ENCODE results near the gene ARRB2. TPM values are rescaled to one million over a fixed set of nuclear protein-coding genes. Genes with fewer than 3 reads are reported as not detected.

ARRB2 gene
- total RNA-seq, 1 experiment from 2014 or later, result 75.3 TPM

- Histone ChIP-seq H4K8ac (replicated peaks; ENCODE audit: insufficient read length, low read depth, low read length) (no peak overlapping the region), H2BK120ac (ENCODE audit: low read depth, low read length, poor library complexity, severe bottlenecking) (no peak overlapping the region), H3K56ac (ENCODE audit: insufficient read length, low read depth, low read length) (no peak overlapping the region), H3K79me2 (ENCODE audit: insufficient read depth, low read length) (no peaks in the 10 kb centered on the region), H3K4ac (ENCODE audit: low read depth, low read length) (no peak overlapping the region), H4K5ac (ENCODE audit: insufficient read length, low read depth, low read length) (no peak overlapping the region), H3K27me3 (ENCODE audit: insufficient read depth, low read length) (no peaks in the 10 kb centered on the region), H3K23me2 (ENCODE audit: insufficient read length, low read depth, low read length, poor library complexity, severe bottlenecking) (no peaks in the 10 kb centered on the region), H3K14ac (ENCODE audit: insufficient read depth, low read length) (no peak overlapping the region), H2BK20ac (ENCODE audit: low read depth, low read length, poor library complexity, severe bottlenecking) (no peak overlapping the region), H2BK12ac (ENCODE audit: insufficient read length, low read depth, low read length) (no peak overlapping the region), H4K91ac (ENCODE audit: insufficient read length, low read depth, low read length) (no peak overlapping the region), H2BK5ac (ENCODE audit: insufficient read length, low read length) (no peak overlapping the region), H3K4me2 (ENCODE audit: insufficient read depth, insufficient read length, low read length) (no peak overlapping the region), H2AK5ac (ENCODE audit: insufficient read length, low read length) (no peak overlapping the region), H3K18ac (ENCODE audit: insufficient read length, low read depth, low read length) (no peak overlapping the region), H3K27ac (ENCODE audit: insufficient read length, low read depth, low read length) (no peak overlapping the region), H2AFZ (ENCODE audit: low read length) (no peak overlapping the region), H2BK15ac (ENCODE audit: low read depth, low read length) (no peak overlapping the region), H4K20me1 (ENCODE audit: control insufficient read depth, insufficient read depth, insufficient read length) (no peaks in the 10 kb centered on the region), H3K9me3 (ENCODE audit: control insufficient read depth, low read depth, low read length) (no peaks in the 10 kb centered on the region), H3K9ac (ENCODE audit: extremely low read depth, insufficient read length, low read length) (no peak overlapping the region), H3T11ph (ENCODE audit: low read length) (no peak overlapping the region), H3K23ac (ENCODE audit: insufficient read length, low read depth, low read length) (no peak overlapping the region), H3K79me1 (ENCODE audit: insufficient read depth, low read depth, low read length, poor library complexity, severe bottlenecking) (no peaks in the 10 kb centered on the region), H3K4me1 (ENCODE audit: insufficient read depth, low read length) (no peaks in the 10 kb centered on the region)
- no CpG with 5 or more reads among the region's 17 CpGs for WGBS (ENCODE audit: extremely low coverage, insufficient read length, low lambda C conversion rate)
- Mint-ChIP-seq H3K4me1 (no peaks in the 10 kb centered on the region), H3K4me3 (no peak overlapping the region), H3K27me3 (ENCODE audit: low read depth) (no peaks in the 10 kb centered on the region), H3K36me3 (ENCODE audit: insufficient read depth in 1 of 3, low read depth in 3 of 3) (peaks cover 12 to 57% (median 56%) of the 10 kb centered on the region in 3 experiments; a peak in 6 of 7 replicates), H3K9me3 (no peaks in the 10 kb centered on the region), H3K27ac (no peak overlapping the region)
- no peak for DNase-seq
- TF ChIP-seq CTCF (conservative IDR thresholded peaks at IDR 0.05), result no peak
These were observed 7.4 kb downstream of the ARRB2 start for GRCh38 chr17:4717791-4718190.
